Uterus (tissue), 2 donors: ENCODE data around the gene SORT1.

Experiments used
- POLR2A ChIP-seq, 2 donors: fragments of 450-650 bp; IDR thresholded peaks; one replicate each; pipeline ENCODE4 v1.6.1; 2016; ENCODE audit warnings: antibody characterized with exemption in 2 of 2, mild to moderate bottlenecking in 1 of 2, moderate library complexity in 1 of 2
- TF ChIP-seq, protein P1 (sequence below), 4 experiments: fragments of 200-600 bp in 2 of 4; fragments of 450-650 bp in 2 of 4; sonication (generic) in 2 of 4; IDR thresholded peaks; one replicate each; pipeline ENCODE4 v1.5.1; 2016 to 2019; ENCODE audit warnings: antibody characterized with exemption in 4 of 4, mild to moderate bottlenecking in 2 of 4, moderate library complexity in 1 of 4

DNA sequence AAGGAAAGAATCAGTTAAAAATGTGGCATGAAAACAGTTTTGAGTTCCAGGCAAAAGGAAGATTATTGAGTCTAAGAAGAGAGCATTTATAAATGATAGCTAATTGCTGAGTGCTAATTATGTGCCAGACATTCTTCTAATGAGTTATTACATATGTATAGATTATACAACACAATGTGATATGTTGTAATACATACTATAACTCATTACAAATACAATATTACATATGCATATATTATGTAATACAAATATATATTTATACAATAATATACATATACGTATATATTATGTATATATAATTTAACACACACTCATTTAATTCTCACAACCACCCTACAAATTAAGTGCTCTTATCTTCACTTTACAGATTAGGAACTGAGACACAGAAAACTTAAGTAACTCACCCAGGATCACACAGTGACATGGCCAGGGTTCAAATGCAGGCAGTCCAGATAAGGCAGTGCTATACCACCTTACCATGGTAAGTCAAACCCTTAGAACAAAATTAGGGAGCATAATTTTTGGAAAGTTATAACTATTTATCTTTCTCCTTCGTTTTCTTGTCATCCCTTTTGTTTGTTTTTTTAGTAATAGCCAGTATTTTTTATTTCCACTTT, 4.0 kb downstream of the SORT1 start:
- no peak for TF ChIP-seq POLR2A (IDR thresholded peaks at IDR 0.05)
- TF ChIP-seq, protein P1, sequence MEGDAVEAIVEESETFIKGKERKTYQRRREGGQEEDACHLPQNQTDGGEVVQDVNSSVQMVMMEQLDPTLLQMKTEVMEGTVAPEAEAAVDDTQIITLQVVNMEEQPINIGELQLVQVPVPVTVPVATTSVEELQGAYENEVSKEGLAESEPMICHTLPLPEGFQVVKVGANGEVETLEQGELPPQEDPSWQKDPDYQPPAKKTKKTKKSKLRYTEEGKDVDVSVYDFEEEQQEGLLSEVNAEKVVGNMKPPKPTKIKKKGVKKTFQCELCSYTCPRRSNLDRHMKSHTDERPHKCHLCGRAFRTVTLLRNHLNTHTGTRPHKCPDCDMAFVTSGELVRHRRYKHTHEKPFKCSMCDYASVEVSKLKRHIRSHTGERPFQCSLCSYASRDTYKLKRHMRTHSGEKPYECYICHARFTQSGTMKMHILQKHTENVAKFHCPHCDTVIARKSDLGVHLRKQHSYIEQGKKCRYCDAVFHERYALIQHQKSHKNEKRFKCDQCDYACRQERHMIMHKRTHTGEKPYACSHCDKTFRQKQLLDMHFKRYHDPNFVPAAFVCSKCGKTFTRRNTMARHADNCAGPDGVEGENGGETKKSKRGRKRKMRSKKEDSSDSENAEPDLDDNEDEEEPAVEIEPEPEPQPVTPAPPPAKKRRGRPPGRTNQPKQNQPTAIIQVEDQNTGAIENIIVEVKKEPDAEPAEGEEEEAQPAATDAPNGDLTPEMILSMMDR (IDR thresholded peaks at IDR 0.05), result no peak
